Frontal cortex (tissue), 4 donors: Measurements from ENCODE around the gene NPW. TPM values are rescaled to one million over a fixed set of nuclear protein-coding genes. Genes with fewer than 3 reads are reported as not detected.
"Not testable (repeated sequence)": the region's sequence is repeated elsewhere in the genome, so short reads cannot be mapped to it uniquely, and the experiment has no call there.

Experiments
- DNase-seq, 2 donors: peaks; one replicate each; pipeline ENCODE4 v3.0.0; 2012; ENCODE audit warnings: low spot score in 2 of 2
- FAIRE-seq: peaks from 2 replicates; lab custom pipeline; 2012; peaks lifted over from hg19 to GRCh38; lab: Jason Lieb, UNC
- total RNA-seq: library from RNA; depleted of rRNA; stranded (reverse); fragments of >200 nt; gene quantifications from one replicate; pipeline ENCODE4 v1.2.3, GENCODE V29; 2014
- donor health status: control.
- donor health status: control.
- donor health status: control.

Gene NPW
- total RNA-seq, 1 donor from 2014 or later, result not detected

DNA sequence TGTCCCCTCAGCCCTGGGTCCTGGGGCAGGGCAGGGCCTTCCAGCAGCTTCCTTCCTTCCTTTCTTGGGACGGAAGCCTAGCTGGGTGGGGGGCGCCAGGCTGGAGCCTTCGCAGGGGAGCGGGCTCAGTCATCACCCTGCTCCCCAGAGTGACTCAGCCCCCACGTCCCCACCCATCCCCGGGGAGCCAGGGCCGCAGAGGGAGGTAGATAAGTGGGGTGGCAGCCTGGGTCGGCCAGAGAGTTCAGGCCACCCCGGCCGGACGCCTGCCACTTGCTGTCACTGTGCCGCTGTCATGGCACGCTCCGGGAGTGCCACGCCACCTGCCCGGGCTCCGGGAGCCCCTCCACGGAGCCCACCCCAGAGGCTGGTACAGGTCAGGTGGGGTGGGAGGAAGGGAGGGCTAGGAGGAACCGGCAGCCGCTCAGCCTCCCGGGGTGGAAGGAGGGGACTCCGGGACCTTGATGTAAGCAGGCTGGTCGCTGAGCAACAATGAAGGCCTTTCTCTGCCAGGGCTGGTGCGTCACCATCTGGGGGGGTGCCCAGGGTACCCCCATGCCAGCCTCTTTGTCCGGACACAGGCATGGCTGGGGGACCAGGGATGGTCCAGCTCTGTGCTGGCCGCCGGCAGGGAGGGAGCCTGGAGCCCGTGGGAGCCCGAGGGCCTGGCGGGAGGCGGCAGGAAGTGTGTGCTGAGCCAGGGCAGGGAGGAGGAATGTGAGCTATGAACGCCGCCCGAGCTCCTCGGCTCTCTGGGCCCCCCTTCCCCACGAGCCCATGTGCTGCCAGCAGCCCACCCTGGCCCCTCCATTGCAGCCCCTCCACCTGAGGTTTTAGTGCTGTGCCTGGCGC lies 13.7 kb downstream of the NPW start:
- no peak for FAIRE-seq

GRCh38 chr16:2033909-2034695 lies 14.5 kb downstream of the NPW start:
- not testable (repeated sequence) for DNase-seq, FAIRE-seq

More for the DNA sequence above, 13.7 kb downstream of the NPW start:
- DNase-seq, result peak; percentile 84 to 86

- DNase-seq, result no peak
- no peak for FAIRE-seq
These were observed 15.3 kb downstream of the NPW start for GRCh38 chr16:2034696-2035430.

GRCh38 chr16:2035431-2036199 lies 16.0 kb downstream of the NPW start:
- DNase-seq (no peak), FAIRE-seq (no peak)

DNA sequence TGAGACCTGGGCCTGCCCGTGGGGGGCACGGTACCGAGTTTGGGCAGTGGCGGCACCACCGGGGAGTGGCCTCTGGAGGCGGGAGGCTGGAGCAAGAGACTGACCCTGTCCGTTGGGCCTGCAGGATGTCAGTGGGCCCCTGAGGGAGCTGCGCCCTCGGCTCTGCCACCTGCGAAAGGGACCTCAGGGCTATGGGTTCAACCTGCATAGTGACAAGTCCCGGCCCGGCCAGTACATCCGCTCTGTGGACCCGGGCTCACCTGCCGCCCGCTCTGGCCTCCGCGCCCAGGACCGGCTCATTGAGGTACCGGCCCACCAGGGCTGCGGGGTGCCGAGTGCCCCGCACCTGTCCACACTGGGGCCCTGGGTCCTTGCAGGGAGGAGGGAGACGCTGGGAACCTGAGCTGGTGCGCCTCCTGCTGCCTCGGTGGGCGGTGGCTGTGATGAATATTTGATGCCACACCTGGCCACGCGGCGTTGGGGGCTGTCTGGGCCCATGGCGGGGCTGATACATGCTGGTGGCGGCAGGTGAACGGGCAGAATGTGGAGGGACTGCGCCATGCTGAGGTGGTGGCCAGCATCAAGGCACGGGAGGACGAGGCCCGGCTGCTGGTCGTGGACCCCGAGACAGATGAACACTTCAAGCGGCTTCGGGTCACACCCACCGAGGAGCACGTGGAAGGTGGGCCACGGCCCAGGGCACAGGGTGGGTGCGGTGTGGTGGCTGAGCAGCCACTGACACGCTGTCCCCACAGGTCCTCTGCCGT lies 16.8 kb downstream of the NPW start:
- no peak for FAIRE-seq
- DNase-seq, result no peak

DNA sequence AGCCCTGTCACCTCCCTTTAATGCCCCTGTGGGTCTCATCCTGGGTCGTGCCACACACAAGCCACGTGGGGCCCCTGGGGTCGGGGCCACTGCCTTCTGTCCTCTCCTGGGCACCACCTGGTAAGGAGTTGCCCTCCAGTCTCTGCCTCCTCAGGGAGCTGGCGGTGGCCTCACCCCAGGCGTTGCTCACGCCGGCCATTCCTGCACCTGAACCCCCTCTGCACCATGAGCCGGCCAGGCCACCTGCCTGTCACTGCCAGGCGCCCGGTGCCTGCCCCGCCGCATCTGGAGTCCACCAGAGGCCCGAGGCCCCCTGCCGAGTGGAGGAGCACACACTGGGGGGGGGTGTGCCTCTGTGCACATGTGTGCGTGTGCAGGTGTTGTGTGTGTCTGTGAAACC lies 17.5 kb downstream of the NPW start:
- FAIRE-seq (no peak), DNase-seq (no peak)

- FAIRE-seq, result no peak
These were observed 18.2 kb downstream of the NPW start for GRCh38 chr16:2037647-2038381.

GRCh38 chr16:2038382-2039231 lies 19.0 kb downstream of the NPW start:
- FAIRE-seq (no peak), DNase-seq (no peak)

More at GRCh38 chr16:2037647-2038381, 18.2 kb downstream of the NPW start:
- DNase-seq, result no peak

GRCh38 chr16:2039274-2040031 lies 19.9 kb downstream of the NPW start:
- DNase-seq, result no peak
- FAIRE-seq, result no peak

DNA sequence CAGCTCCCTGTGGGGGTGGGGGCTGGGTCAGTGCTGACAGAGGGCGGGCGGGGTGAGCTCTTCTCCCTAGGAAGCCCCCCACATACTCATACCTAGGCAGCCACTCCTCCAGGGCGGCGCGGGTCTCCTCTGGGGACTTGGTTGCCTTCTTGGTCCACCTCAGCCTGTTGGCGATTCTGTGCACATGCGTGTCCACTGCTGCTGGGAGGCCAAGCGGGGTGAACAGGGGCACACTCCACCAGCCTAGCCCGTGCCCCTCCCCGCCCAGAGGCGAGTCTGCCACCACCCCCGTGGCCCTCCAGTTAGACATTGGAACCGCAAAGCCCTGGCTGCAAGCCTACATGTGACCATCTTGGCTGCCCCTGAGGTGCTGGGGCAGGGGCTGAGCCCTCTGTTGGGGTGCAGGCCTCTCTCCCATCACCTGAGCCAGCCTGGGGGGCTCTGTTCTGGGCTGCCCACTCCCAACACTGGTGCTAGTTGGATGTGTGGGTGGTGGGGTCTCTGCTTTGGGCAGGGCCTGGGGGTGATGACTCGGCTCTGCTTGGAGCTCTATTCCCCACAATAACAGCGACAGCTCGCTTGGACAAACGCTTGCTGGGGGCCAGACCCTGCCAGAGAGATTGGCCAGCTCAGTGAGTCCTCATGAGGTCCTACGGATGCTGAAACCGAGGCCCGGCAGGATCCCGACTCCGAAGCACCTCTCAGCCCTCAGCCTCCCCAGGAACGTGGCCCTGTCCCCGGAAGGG lies 20.6 kb downstream of the NPW start:
- no peak for DNase-seq
- FAIRE-seq, result no peak

GRCh38 chr16:2040787-2041522 lies 21.4 kb downstream of the NPW start:
- DNase-seq (no peak), FAIRE-seq (no peak)

DNA sequence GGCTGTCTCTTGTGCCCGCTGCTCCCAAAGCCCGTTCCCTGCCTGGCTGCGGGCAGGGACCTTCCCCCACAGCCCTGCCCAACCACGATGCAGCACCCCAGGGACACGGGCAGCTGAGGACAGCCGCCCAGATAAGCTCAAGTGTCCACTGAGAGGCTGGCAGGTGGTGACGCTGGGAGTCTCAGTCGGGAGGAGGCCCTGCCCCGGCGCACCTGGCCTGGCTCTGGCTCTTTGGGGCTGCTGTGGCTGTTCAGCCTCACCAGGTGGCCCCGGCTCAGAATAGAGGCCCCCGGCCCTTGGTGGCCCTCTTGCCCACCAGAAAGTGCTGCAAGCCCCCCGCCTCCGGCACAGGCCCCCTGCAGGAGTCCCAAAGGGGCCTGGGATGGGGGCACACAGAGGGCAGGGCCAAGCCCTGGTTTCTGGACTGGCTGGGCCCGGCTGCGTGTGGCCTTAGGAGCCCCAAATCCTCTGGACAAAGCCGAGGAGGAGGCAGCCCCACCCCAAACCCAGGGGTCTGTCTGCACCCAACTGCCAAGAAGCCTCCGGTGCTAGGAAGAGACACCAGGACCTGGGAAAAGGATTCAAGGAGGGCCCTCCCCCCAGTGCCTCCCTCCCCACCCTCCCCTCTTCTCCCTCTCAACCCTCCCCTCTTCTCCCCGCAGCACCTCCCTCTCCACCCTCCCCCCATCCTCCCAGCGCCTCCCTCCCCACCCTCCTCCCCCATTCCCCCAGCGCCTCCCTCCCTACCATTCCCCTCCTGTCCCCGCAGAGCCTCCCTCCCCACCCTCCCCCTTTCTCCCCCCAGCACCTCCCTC lies 22.8 kb downstream of the NPW start:
- FAIRE-seq, result no peak
- DNase-seq, result no peak

- DNase-seq (no peak), FAIRE-seq (no peak)
These were observed 23.5 kb downstream of the NPW start for GRCh38 chr16:2042986-2043666.
